ENCODE measurements around the gene AIP. TPM values are rescaled to one million over a fixed set of nuclear protein-coding genes. Genes with fewer than 3 reads are reported as not detected.

Gene AIP
- total and polyA plus RNA-seq, 2 donors (not counting 1 experiment from before 2014, with no cell fraction given), result 127 to 205 TPM

DNA sequence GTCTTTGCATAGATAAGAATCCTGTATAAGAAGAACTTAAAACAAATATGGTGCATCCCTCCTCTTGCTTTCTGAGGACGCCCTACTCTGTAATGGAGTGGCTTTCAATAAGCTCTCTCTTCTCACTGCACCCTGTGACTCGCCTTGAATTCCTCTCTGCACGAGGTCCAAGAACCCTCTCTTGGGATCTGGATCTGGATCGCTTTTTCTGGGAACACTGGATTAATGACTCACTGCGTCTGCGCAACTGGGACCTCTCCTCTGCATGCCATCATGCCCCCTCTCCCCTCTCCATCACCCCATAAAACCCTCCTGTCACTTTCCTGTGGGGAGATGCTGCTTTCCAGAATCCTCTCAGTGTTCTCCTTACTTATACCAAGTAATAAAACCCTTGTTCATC lies 55.5 kb downstream of the AIP start:
- Histone ChIP-seq H4K20me1 (ENCODE audit: control insufficient read depth, insufficient read depth, low read length, poor library complexity, severe bottlenecking) (no peaks in the 10 kb centered on the region), H3K4me1 (ENCODE audit: control insufficient read depth in 2 of 2, insufficient read depth in 2 of 2, low read length in 2 of 2) (no peaks in the 10 kb centered on the region), H3K27me3 (replicated peaks in 1 of 4; ENCODE audit: control extremely low read depth in 1 of 4, control insufficient read depth in 3 of 4, insufficient read depth in 4 of 4, low read length in 3 of 4) (peaks cover 0 to 2% (median 0%) of the 10 kb centered on the region in 4 experiments), H3K4me3 (ENCODE audit: control extremely low read depth in 1 of 5, extremely low read depth in 1 of 5, insufficient read depth in 1 of 5, low read depth in 2 of 5, low read length in 4 of 5) (no peak overlapping the region), H3K79me2 (ENCODE audit: control insufficient read depth, insufficient read depth, low read length) (no peaks in the 10 kb centered on the region), H3K36me3 (replicated peaks in 1 of 2; ENCODE audit: control extremely low read depth in 1 of 2, control insufficient read depth in 1 of 2, extremely low read depth in 1 of 2, insufficient read depth in 2 of 2, low read length in 1 of 2) (no peaks in the 10 kb centered on the region), H2AFZ (ENCODE audit: insufficient read depth, low read depth, low read length, poor library complexity, severe bottlenecking) (no peak overlapping the region), H3K27ac (ENCODE audit: low read length in 2 of 2) (no peak overlapping the region), H3K9ac (ENCODE audit: low read length) (no peak overlapping the region), H3K4me2 (replicated peaks; ENCODE audit: low read depth, low read length, poor library complexity, severe bottlenecking) (no peak overlapping the region), H3K9me3 (ENCODE audit: control extremely low read depth in 1 of 3, control insufficient read depth in 2 of 3, insufficient read depth in 1 of 3, low read length in 2 of 3) (peaks cover 0 to 13% (median 12%) of the 10 kb centered on the region in 3 donors)
- no peak overlapping the region for H3K4me3 Mint-ChIP-seq
- H3K4me1 Mint-ChIP-seq, result no peaks in the 10 kb centered on the region
- CTCF ChIA-PET, result no interaction called here
- ATAC-seq (ENCODE audit: low read depth) (no peak), DNase-seq (no peak)
- POLR2A ChIA-PET, result no interaction called here
- peaks cover 5% of the 10 kb centered on the region for H3K9me3 Mint-ChIP-seq (ENCODE audit: insufficient read depth)
- WGBS (ENCODE audit: insufficient coverage), result 75% methylated on average over 3 of the region's 6 CpGs
- peaks cover 6% of the 10 kb centered on the region for H3K27me3 Mint-ChIP-seq
- intact Hi-C loops (cut with micrococcal nuclease), result loop anchor here (10.0 kb wide), 1 partner anchor 884 kb away; no protein-coding TSS in a partner anchor
- TF ChIP-seq, protein P1, sequence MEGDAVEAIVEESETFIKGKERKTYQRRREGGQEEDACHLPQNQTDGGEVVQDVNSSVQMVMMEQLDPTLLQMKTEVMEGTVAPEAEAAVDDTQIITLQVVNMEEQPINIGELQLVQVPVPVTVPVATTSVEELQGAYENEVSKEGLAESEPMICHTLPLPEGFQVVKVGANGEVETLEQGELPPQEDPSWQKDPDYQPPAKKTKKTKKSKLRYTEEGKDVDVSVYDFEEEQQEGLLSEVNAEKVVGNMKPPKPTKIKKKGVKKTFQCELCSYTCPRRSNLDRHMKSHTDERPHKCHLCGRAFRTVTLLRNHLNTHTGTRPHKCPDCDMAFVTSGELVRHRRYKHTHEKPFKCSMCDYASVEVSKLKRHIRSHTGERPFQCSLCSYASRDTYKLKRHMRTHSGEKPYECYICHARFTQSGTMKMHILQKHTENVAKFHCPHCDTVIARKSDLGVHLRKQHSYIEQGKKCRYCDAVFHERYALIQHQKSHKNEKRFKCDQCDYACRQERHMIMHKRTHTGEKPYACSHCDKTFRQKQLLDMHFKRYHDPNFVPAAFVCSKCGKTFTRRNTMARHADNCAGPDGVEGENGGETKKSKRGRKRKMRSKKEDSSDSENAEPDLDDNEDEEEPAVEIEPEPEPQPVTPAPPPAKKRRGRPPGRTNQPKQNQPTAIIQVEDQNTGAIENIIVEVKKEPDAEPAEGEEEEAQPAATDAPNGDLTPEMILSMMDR (IDR thresholded peaks at IDR 0.05), result no peak
- no peak for TF ChIP-seq EZH2 (IDR thresholded peaks at IDR 0.05; ENCODE audit: borderline replicate concordance, insufficient read depth, low read depth, low read length, poor library complexity, severe bottlenecking)
- no peak overlapping the region for H3K27ac Mint-ChIP-seq

DNA sequence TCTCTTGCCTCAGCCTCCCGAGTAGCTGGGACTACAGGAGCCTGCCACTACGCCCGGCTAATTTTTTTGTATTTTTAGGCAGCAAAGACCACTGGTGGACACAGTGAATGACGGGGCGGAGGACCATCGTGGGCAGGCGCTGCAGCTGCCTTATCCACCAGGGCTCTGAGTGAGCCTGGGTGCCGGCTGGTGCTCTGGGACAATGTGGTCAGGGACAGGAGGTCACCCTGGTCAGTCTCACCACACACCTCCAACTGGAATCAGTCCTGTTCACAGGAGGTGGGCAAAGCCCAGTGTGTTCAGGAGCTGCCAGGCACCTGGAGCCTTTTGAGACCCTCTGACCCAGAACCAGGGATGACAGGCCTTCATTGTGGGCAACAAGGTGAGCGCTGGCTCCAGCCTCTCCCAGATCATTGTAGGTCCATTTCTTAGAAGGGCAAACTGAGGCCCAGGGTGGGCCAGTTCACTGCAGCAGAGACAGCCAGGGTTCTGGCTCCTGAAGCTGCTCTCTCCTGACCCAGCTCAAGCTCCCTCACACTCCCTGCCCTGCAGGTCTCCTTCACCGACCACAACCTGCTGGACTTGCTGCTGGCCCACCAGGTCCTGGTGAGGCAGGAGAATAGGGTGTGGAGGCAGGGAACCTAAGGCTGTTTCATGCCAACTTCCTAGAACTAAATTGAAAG lies 56.1 kb downstream of the AIP start:
- H3K4me3 Mint-ChIP-seq, result no peak overlapping the region
- H3K9me3 Mint-ChIP-seq (ENCODE audit: insufficient read depth), result peaks cover 2% of the 10 kb centered on the region
- Histone ChIP-seq H4K20me1 (ENCODE audit: control insufficient read depth, insufficient read depth, low read length, poor library complexity, severe bottlenecking) (no peaks in the 10 kb centered on the region), H2AFZ (ENCODE audit: insufficient read depth, low read depth, low read length, poor library complexity, severe bottlenecking) (no peak overlapping the region), H3K4me1 (ENCODE audit: control insufficient read depth in 2 of 2, insufficient read depth in 2 of 2, low read length in 2 of 2) (no peaks in the 10 kb centered on the region), H3K4me3 (ENCODE audit: control extremely low read depth in 1 of 5, extremely low read depth in 1 of 5, insufficient read depth in 1 of 5, low read depth in 2 of 5, low read length in 4 of 5) (no peak overlapping the region), H3K9me3 (ENCODE audit: control extremely low read depth in 1 of 3, control insufficient read depth in 2 of 3, insufficient read depth in 1 of 3, low read length in 2 of 3) (peaks cover 0 to 8% (median 6%) of the 10 kb centered on the region in 3 donors), H3K27me3 (replicated peaks in 1 of 4; ENCODE audit: control extremely low read depth in 1 of 4, control insufficient read depth in 3 of 4, insufficient read depth in 4 of 4, low read length in 3 of 4) (no peaks in the 10 kb centered on the region), H3K36me3 (replicated peaks in 1 of 2; ENCODE audit: control extremely low read depth in 1 of 2, control insufficient read depth in 1 of 2, extremely low read depth in 1 of 2, insufficient read depth in 2 of 2, low read length in 1 of 2) (no peaks in the 10 kb centered on the region), H3K79me2 (ENCODE audit: control insufficient read depth, insufficient read depth, low read length) (no peaks in the 10 kb centered on the region), H3K27ac (ENCODE audit: low read length in 2 of 2) (no peak overlapping the region), H3K9ac (ENCODE audit: low read length) (no peak overlapping the region), H3K4me2 (replicated peaks; ENCODE audit: low read depth, low read length, poor library complexity, severe bottlenecking) (no peak overlapping the region)
- intact Hi-C loops (cut with micrococcal nuclease), result loop anchor here (10.0 kb wide), 1 partner anchor 884 kb away; no protein-coding TSS in a partner anchor
- no peak for TF ChIP-seq EZH2 (IDR thresholded peaks at IDR 0.05; ENCODE audit: borderline replicate concordance, insufficient read depth, low read depth, low read length, poor library complexity, severe bottlenecking)
- TF ChIP-seq, protein P1 (IDR thresholded peaks at IDR 0.05), result no peak
- POLR2A ChIA-PET, result no interaction called here
- DNase-seq, result no peak
- WGBS (ENCODE audit: insufficient coverage), result 96% methylated on average over 8 of the region's 10 CpGs
- ATAC-seq (ENCODE audit: low read depth), result no peak
- CTCF ChIA-PET, result no interaction called here
- no peaks in the 10 kb centered on the region for H3K4me1 Mint-ChIP-seq
- no peak overlapping the region for H3K27ac Mint-ChIP-seq
- peaks cover 2% of the 10 kb centered on the region for H3K27me3 Mint-ChIP-seq
